NCI-H82 (cell line): ENCODE data around the gene SWAP70.

Experiments
- DNase-seq: peaks from one replicate; lab custom pipeline; 2025; lab: John Stamatoyannopoulos, UW

SWAP70 gene

GRCh38 chr11:9776203-9776602 lies 112.3 kb downstream of the SWAP70 start:
- no peak for DNase-seq

GRCh38 chr11:9777066-9777465 lies 113.2 kb downstream of the SWAP70 start:
- DNase-seq = no peak

- no peak for DNase-seq
These were observed 113.6 kb downstream of the SWAP70 start for GRCh38 chr11:9777525-9777924.

GRCh38 chr11:9780929-9781328 lies 117.1 kb downstream of the SWAP70 start:
- DNase-seq = no peak

GRCh38 chr11:9783986-9784385 lies 120.1 kb downstream of the SWAP70 start:
- no peak for DNase-seq

- DNase-seq = no peak
These were observed 120.9 kb downstream of the SWAP70 start for GRCh38 chr11:9784602-9785315.

GRCh38 chr11:9787260-9787659 lies 123.4 kb downstream of the SWAP70 start:
- no peak for DNase-seq

- DNase-seq = no peak
These were observed 124.2 kb downstream of the SWAP70 start for GRCh38 chr11:9787981-9788521.

GRCh38 chr11:9789910-9790309 lies 126.0 kb downstream of the SWAP70 start:
- DNase-seq = no peak

GRCh38 chr11:9790703-9791102 lies 126.8 kb downstream of the SWAP70 start:
- DNase-seq = no peak

- DNase-seq = no peak
These were observed 132.4 kb downstream of the SWAP70 start for GRCh38 chr11:9796266-9796665.

- DNase-seq = no peak
These were observed 133.0 kb downstream of the SWAP70 start for GRCh38 chr11:9796854-9797253.

GRCh38 chr11:9797300-9797699 lies 133.4 kb downstream of the SWAP70 start:
- no peak for DNase-seq

- no peak for DNase-seq
These were observed 136.0 kb downstream of the SWAP70 start for GRCh38 chr11:9799886-9800285.

- no peak for DNase-seq
These were observed 138.5 kb downstream of the SWAP70 start for GRCh38 chr11:9802291-9802861.
